ENCODE data around the gene HCRTR1. TPM values are rescaled to one million over a fixed set of nuclear protein-coding genes. Genes with fewer than 3 reads are reported as not detected.

HCRTR1 gene
- total RNA-seq, 3 donors from 2014 or later = not detected

DNA sequence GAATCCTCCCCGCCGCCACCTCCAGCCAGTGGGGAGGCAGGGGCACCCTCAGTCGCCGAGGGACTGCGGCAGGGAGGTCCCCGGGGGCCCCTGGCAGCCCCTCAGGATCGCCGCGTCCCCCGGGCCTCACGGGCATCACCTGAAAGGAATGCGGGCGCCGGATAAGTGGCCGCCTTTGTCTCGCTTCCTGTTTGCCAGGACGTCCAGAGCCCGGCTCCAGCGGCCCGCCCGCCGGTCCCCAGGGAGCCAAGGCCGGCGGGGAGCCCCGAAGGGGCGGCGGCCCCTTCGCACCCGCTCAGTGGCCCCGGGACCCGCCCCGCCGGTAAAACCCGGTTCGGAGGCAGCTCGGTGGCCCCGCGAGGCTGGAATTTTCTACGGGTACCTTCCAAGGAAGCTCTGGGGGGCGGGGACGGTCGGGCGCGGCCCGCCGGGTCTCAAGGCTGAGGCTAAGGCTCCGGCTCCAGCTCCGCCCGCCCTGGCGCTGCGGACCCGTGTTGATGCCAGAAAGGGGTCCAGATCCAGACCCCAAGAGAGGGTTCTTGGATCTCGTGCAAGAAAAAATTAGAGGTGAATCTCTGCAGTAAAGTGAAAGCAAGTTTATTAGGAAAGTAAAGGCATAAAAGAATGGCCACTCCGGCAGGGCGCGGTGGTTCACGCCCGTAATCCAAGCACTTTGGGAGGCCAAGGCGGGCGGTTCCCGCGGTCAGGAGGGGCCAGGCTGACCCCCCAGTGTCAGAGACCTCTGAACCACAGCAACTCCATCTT lies 28.6 kb upstream of the HCRTR1 start:
- Histone ChIP-seq H3K36me3 (no peaks in the 10 kb centered on the region), H3K27me3 (no peaks in the 10 kb centered on the region), H3K27ac (peak overlapping the region; percentile 90 to 92), H3K9me3 (no peaks in the 10 kb centered on the region), H3K4me1 (peaks cover 6 to 13% of the 10 kb centered on the region in 2 donors), H3K4me3 (peak overlapping the region; percentile 43 to 76 (median 49))
- intact Hi-C loops (cut with DNase I; ENCODE audit: low total_unique reads) = no loop called here
- DNase-seq (ENCODE audit: low spot score in 2 of 2) = peak in 1 of 2 donors; percentile 16
- no peak for TF ChIP-seq POLR2AphosphoS5 (IDR thresholded peaks at IDR 0.05)
- TF ChIP-seq, protein P1, sequence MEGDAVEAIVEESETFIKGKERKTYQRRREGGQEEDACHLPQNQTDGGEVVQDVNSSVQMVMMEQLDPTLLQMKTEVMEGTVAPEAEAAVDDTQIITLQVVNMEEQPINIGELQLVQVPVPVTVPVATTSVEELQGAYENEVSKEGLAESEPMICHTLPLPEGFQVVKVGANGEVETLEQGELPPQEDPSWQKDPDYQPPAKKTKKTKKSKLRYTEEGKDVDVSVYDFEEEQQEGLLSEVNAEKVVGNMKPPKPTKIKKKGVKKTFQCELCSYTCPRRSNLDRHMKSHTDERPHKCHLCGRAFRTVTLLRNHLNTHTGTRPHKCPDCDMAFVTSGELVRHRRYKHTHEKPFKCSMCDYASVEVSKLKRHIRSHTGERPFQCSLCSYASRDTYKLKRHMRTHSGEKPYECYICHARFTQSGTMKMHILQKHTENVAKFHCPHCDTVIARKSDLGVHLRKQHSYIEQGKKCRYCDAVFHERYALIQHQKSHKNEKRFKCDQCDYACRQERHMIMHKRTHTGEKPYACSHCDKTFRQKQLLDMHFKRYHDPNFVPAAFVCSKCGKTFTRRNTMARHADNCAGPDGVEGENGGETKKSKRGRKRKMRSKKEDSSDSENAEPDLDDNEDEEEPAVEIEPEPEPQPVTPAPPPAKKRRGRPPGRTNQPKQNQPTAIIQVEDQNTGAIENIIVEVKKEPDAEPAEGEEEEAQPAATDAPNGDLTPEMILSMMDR (IDR thresholded peaks at IDR 0.05) = no peak
- TF ChIP-seq POLR2A (IDR thresholded peaks at IDR 0.05) = no peak

- peaks cover 6 to 8% of the 10 kb centered on the region in 2 donors for H3K4me1 ChIP-seq
- no peaks in the 10 kb centered on the region for H3K9me3 ChIP-seq
- no peak overlapping the region for H3K4me3 ChIP-seq
- DNase-seq (ENCODE audit: low spot score in 2 of 2) = peak in 1 of 2 donors; percentile 77
- H3K27me3 ChIP-seq = no peaks in the 10 kb centered on the region
- TF ChIP-seq POLR2A (IDR thresholded peaks at IDR 0.05) = no peak
- TF ChIP-seq, protein P1 (IDR thresholded peaks at IDR 0.05) = no peak
- no peak for TF ChIP-seq POLR2AphosphoS5 (IDR thresholded peaks at IDR 0.05)
- peak overlapping the region; percentile 73 to 78 for H3K27ac ChIP-seq
- no peaks in the 10 kb centered on the region for H3K36me3 ChIP-seq
- intact Hi-C loops (cut with DNase I; ENCODE audit: low total_unique reads) = no loop called here
These were observed 25.9 kb upstream of the HCRTR1 start for GRCh38 chr1:31591425-31592093.

DNA sequence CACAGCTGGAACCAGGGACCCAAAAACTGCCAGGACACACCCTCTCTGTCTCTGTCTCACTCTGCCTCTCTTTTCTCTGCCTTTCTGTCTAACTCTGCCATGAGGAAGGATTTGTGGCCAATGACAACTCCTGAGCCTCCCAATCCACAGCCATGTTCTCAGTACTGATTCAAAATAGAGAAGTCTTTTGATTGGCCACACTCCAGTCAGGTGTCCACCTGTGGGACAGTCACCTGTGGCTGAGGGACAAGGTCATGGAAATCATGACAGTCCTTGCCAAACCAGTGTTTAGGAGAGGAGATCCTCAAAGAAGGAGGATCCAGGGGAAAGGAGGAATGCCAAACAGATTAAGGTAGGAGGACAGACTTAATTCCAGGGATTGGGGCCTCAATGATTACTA lies 25.4 kb upstream of the HCRTR1 start:
- TF ChIP-seq POLR2A (IDR thresholded peaks at IDR 0.05) (no peak), POLR2AphosphoS5 (IDR thresholded peaks at IDR 0.05) (no peak)
- Histone ChIP-seq H3K27me3 (no peaks in the 10 kb centered on the region), H3K4me3 (no peak overlapping the region), H3K36me3 (no peaks in the 10 kb centered on the region), H3K4me1 (peaks cover 6 to 8% of the 10 kb centered on the region in 2 donors), H3K9me3 (no peaks in the 10 kb centered on the region), H3K27ac (peak overlapping the region; percentile 73 to 78)
- intact Hi-C loops (cut with DNase I; ENCODE audit: low total_unique reads) = no loop called here
- peak in 1 of 2 donors; percentile 17 for DNase-seq (ENCODE audit: low spot score in 2 of 2)

DNA sequence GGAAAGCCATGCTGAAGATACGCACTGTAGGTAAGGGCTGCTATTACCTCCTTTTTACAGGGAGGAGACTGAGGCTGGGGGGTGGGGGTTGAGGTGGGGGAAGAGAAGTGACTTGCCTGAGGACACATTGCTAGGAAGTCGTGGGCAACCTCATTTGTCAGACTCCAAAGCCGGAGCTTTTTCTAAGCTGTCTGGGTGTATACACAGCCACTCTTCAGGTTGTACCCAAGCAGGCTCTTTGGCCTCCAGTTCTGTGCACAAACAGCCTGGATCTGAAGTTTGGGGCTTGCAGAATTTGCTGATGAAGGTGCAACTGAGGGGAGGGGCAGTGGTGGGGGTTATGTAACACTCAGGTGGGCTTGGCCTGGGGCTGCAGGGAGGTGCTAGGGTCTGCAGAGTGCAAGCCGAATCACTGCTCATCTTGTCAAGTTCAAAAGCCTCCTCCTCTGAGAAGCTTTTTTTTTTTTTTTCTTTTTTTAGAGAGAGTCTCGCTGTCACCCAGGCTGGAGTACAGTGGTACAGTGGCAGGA lies 24.3 kb upstream of the HCRTR1 start:
- TF ChIP-seq, protein P1 (IDR thresholded peaks at IDR 0.05) = no peak
- TF ChIP-seq POLR2A (IDR thresholded peaks at IDR 0.05) (no peak), POLR2AphosphoS5 (IDR thresholded peaks at IDR 0.05) (no peak)
- Histone ChIP-seq H3K36me3 (no peaks in the 10 kb centered on the region), H3K4me3 (no peak overlapping the region), H3K27ac (no peak overlapping the region), H3K27me3 (no peaks in the 10 kb centered on the region), H3K9me3 (no peaks in the 10 kb centered on the region), H3K4me1 (peaks cover 0 to 4% of the 10 kb centered on the region in 2 donors)
- peak in 1 of 2 donors; percentile 17 for DNase-seq (ENCODE audit: low spot score in 2 of 2)
- intact Hi-C loops (cut with DNase I; ENCODE audit: low total_unique reads) = no loop called here

GRCh38 chr1:31593770-31594632 lies 23.5 kb upstream of the HCRTR1 start:
- Histone ChIP-seq H3K36me3 (no peaks in the 10 kb centered on the region), H3K27ac (no peak overlapping the region), H3K4me1 (no peaks in the 10 kb centered on the region), H3K4me3 (no peak overlapping the region), H3K27me3 (no peaks in the 10 kb centered on the region), H3K9me3 (no peaks in the 10 kb centered on the region)
- intact Hi-C loops (cut with DNase I; ENCODE audit: low total_unique reads) = no loop called here
- peak; percentile 83 to 85 for DNase-seq (ENCODE audit: low spot score in 2 of 2)
- TF ChIP-seq POLR2AphosphoS5 (IDR thresholded peaks at IDR 0.05) = peak in 2 of 3 donors; percentile 37 to 57
- TF ChIP-seq POLR2A (IDR thresholded peaks at IDR 0.05) = no peak
- TF ChIP-seq, protein P1 (IDR thresholded peaks at IDR 0.05) = peak; percentile 80 to 92 (median 87)

Data from breast epithelium (tissue), 4 donors.